ENCODE data around the gene ILF3. TPM values are rescaled to one million over a fixed set of nuclear protein-coding genes. Genes with fewer than 3 reads are reported as not detected.

The ILF3 gene
- total and polyA plus RNA-seq, 2 experiments from 2014 or later, result 573 to 616 TPM

GRCh38 chr19:10618846-10619245, 35.3 kb upstream of the ILF3 start (continued):
- TF ChIP-seq ETS1 (IDR thresholded peaks at IDR 0.05) (no peak), CTCF (conservative IDR thresholded peaks at IDR 0.05; ENCODE audit: low read depth in 2 of 2) (no peak), JUNB (IDR thresholded peaks at IDR 0.05; ENCODE audit: unreplicated experiment) (no peak), EZH2phosphoT487 (IDR thresholded peaks at IDR 0.05; ENCODE audit: unreplicated experiment) (no peak)

- H4K20me1 ChIP-seq (replicated peaks; ENCODE audit: insufficient read depth), result peaks cover 5% of the 10 kb centered on the region; the same call in 1 of the 2 replicates
- no peak overlapping the region for H3K4me2 ChIP-seq
- peaks cover 10% of the 10 kb centered on the region for H3K4me1 ChIP-seq (ENCODE audit: insufficient read depth)
- peaks cover 6% of the 10 kb centered on the region; the same call in 2 of the 3 replicates for H3K4me1 Mint-ChIP-seq
- no peak overlapping the region for H3K27ac Mint-ChIP-seq
- TF ChIP-seq CREB1 (CRISPR knock-in tag; IDR thresholded peaks at IDR 0.05; ENCODE audit: low read depth) (no peak), STAT1 (IDR thresholded peaks at IDR 0.05; ENCODE audit: unreplicated experiment) (no peak), ZNF462 (CRISPR knock-in tag; IDR thresholded peaks at IDR 0.05) (no peak), JUNB (IDR thresholded peaks at IDR 0.05; ENCODE audit: unreplicated experiment) (no peak), ETS1 (IDR thresholded peaks at IDR 0.05) (no peak), REST (IDR thresholded peaks at IDR 0.05; ENCODE audit: unreplicated experiment) (no peak), EZH2phosphoT487 (IDR thresholded peaks at IDR 0.05; ENCODE audit: unreplicated experiment) (no peak), EZH2 (IDR thresholded peaks at IDR 0.05; ENCODE audit: low read depth, unreplicated experiment) (no peak), ZNF331 (CRISPR knock-in tag; IDR thresholded peaks at IDR 0.05; ENCODE audit: low read depth) (no peak)
- no peaks in the 10 kb centered on the region for H3K27me3 ChIP-seq (ENCODE audit: insufficient read depth)
- no peak for ATAC-seq
- no peak overlapping the region; the same call in 1 of the 2 replicates for H3K27ac ChIP-seq (ENCODE audit: low read depth)
- peaks cover 3% of the 10 kb centered on the region; the same call in 2 of the 3 replicates for H3K36me3 Mint-ChIP-seq (ENCODE audit: low read depth)
- peaks cover 6% of the 10 kb centered on the region; the same call in 1 of the 2 replicates for H3K79me2 ChIP-seq (replicated peaks; ENCODE audit: insufficient read depth)
- H3K4me3 Mint-ChIP-seq, result no peak overlapping the region
- H2AFZ ChIP-seq, result no peak overlapping the region
- H3K4me3 ChIP-seq, result no peak overlapping the region
- no peaks in the 10 kb centered on the region for H3K36me3 ChIP-seq (ENCODE audit: insufficient read depth)
- peaks cover 5% of the 10 kb centered on the region for H3K27me3 Mint-ChIP-seq (ENCODE audit: insufficient read depth, low read depth, poor library complexity)
- no peaks in the 10 kb centered on the region; the same call in 2 of the 3 replicates for H3K9me3 Mint-ChIP-seq
- H3F3A ChIP-seq (replicated peaks; ENCODE audit: low read depth), result peaks cover 11% of the 10 kb centered on the region
- H3K9me2 ChIP-seq (ENCODE audit: insufficient read depth), result no peaks in the 10 kb centered on the region
- DNase-seq (ENCODE audit: low spot score), result no peak
Measured at GRCh38 chr19:10620786-10621185, 33.4 kb upstream of the ILF3 start.
